Left forelimb (tissue), 1 donor: ENCODE data around the gene SLC19A3.
"Not testable (repeated sequence)": the region's sequence is repeated elsewhere in the genome, so short reads cannot be mapped to it uniquely, and the experiment has no call there.

Experiments
- DNase-seq: peaks from one replicate; pipeline ENCODE4 v3.0.0-alpha.2; 2018; ENCODE audit warnings: low spot score

SLC19A3 gene

GRCh38 chr2:227703280-227703732 lies 14.5 kb downstream of the SLC19A3 start:
- DNase-seq = no peak

GRCh38 chr2:227701556-227701955 lies 16.3 kb downstream of the SLC19A3 start:
- DNase-seq = no peak

GRCh38 chr2:227696990-227697679 lies 20.7 kb downstream of the SLC19A3 start:
- DNase-seq = no peak

- DNase-seq = no peak
Observed at GRCh38 chr2:227687189-227687588, 30.6 kb downstream of the SLC19A3 start.

GRCh38 chr2:227684258-227684657 lies 33.6 kb downstream of the SLC19A3 start:
- DNase-seq = no peak

- no peak for DNase-seq
Observed at GRCh38 chr2:227677928-227678327, 39.9 kb downstream of the SLC19A3 start.

- DNase-seq = no peak
Observed at GRCh38 chr2:227674485-227674884, 43.3 kb downstream of the SLC19A3 start.

- DNase-seq = not testable (repeated sequence)
Observed at GRCh38 chr2:227673620-227674019, 44.2 kb downstream of the SLC19A3 start.

GRCh38 chr2:227671170-227671905 lies 46.5 kb downstream of the SLC19A3 start:
- no peak for DNase-seq

- DNase-seq = not testable (repeated sequence)
Observed at GRCh38 chr2:227666631-227667170, 51.1 kb downstream of the SLC19A3 start, which contains the start of gene SCYGR5. TSS of gene SCYGR5 (plus strand) at chr2:227666804. CDS start at chr2:227666804, 0 bp downstream.

- DNase-seq = no peak
Observed at GRCh38 chr2:227665189-227665940, 52.5 kb downstream of the SLC19A3 start.

- DNase-seq = no peak
Observed at GRCh38 chr2:227661827-227662226, 56.0 kb downstream of the SLC19A3 start.

- DNase-seq = no peak
Observed at GRCh38 chr2:227661025-227661649, 56.7 kb downstream of the SLC19A3 start.

- no peak for DNase-seq
Observed at GRCh38 chr2:227657199-227657845, 60.5 kb downstream of the SLC19A3 start.

- DNase-seq = no peak
Observed at GRCh38 chr2:227655454-227655853, 62.4 kb downstream of the SLC19A3 start.

GRCh38 chr2:227654426-227654825 lies 63.4 kb downstream of the SLC19A3 start:
- DNase-seq = no peak

- no peak for DNase-seq
Observed at GRCh38 chr2:227653419-227653818, 64.4 kb downstream of the SLC19A3 start.

- no peak for DNase-seq
Observed at GRCh38 chr2:227643990-227644551, 73.8 kb downstream of the SLC19A3 start.

- DNase-seq = no peak
Observed at GRCh38 chr2:227642656-227643055, 75.2 kb downstream of the SLC19A3 start.

- DNase-seq = no peak
Observed at GRCh38 chr2:227634201-227634600, 83.6 kb downstream of the SLC19A3 start.
